GM23338 (cell line): ENCODE measurements around the gene LTV1.

Experiments
- CREB1 ChIP-seq: fragments of 250-450 bp; sonication (Bioruptor Pico); IDR thresholded peaks from 2 replicates; pipeline ENCODE4 v1.5.0; 2020; ENCODE audit warnings: low read depth, mild to moderate bottlenecking, moderate library complexity
- CTCF ChIP-seq, 2 experiments: fragments of 200-600 bp in 1 of 2; sonication (generic) in 1 of 2; conservative IDR thresholded peaks; 2 replicates each; pipeline versions ENCODE4 v1.5.1 to v1.6.1; 2016 to 2017; ENCODE audit warnings: antibody characterized with exemption in 2 of 2, low read depth in 2 of 2, mild to moderate bottlenecking in 2 of 2, moderate library complexity in 1 of 2
- POLR2AphosphoS5 ChIP-seq: IDR thresholded peaks from 2 replicates; pipeline ENCODE4 v1.6.1; 2016; ENCODE audit warnings: antibody characterized with exemption, low read depth
- REST ChIP-seq: IDR thresholded peaks from one replicate; pipeline ENCODE4 v1.6.1; 2018; ENCODE audit warnings: antibody characterized with exemption; ENCODE audit not compliant: unreplicated experiment

- TF ChIP-seq CTCF (conservative IDR thresholded peaks at IDR 0.05; ENCODE audit: low read depth in 2 of 2): no peak
- no peak for TF ChIP-seq POLR2AphosphoS5
- TF ChIP-seq CREB1 (CRISPR knock-in tag): no peak
- no peak for TF ChIP-seq REST
These were observed 21.1 kb downstream of the LTV1 start, which contains the start of gene ZC2HC1B for GRCh38 chr6:143864234-143864633.
